ENCODE data around the gene B4GALT5.

- TF ChIP-seq CTCF (IDR thresholded peaks at IDR 0.05) (no peak), POLR2A (IDR thresholded peaks at IDR 0.05) (no peak)
These were observed 36.9 kb downstream of the B4GALT5 start for GRCh38 chr20:49676581-49677291.

Measured in body of pancreas (tissue), 4 donors.